ENCODE results near the gene TMEM250. TPM values are rescaled to one million over a fixed set of nuclear protein-coding genes. Genes with fewer than 3 reads are reported as not detected.

The TMEM250 gene
- polyA plus RNA-seq, 1 of the 3 experiments (the other 2 are of a cell fraction), result 25.9 TPM

GRCh38 chr9:136124976-136125692 lies 6.5 kb upstream of the TMEM250 start (continued):
- TF ChIP-seq ZBTB33 (IDR thresholded peaks at IDR 0.05; ENCODE audit: borderline replicate concordance, low read depth), result no peak
- TF ChIP-seq GATA2 (CRISPR knock-in tag; IDR thresholded peaks at IDR 0.05), result no peak
- TF ChIP-seq RCOR1 (IDR thresholded peaks at IDR 0.05; ENCODE audit: low read length), result no peak
- no peak for TF ChIP-seq TEAD4 (IDR thresholded peaks at IDR 0.05; ENCODE audit: borderline replicate concordance, insufficient read depth)
- no peak for TF ChIP-seq MXI1 (IDR thresholded peaks at IDR 0.05; ENCODE audit: low read depth, low read length)
- no peak for TF ChIP-seq RAD21 (IDR thresholded peaks at IDR 0.05; ENCODE audit: low read length)
- no peak for TF ChIP-seq USF2 (IDR thresholded peaks at IDR 0.05; ENCODE audit: borderline replicate concordance, low read depth, low read length)

GRCh38 chr9:136122425-136123383 lies 4.0 kb upstream of the TMEM250 start:
- Histone ChIP-seq H3K9me3 (no peaks in the 10 kb centered on the region), H3K79me2 (ENCODE audit: insufficient read depth) (peaks cover 15% of the 10 kb centered on the region), H3K27me3 (ENCODE audit: insufficient read depth) (peaks cover 5% of the 10 kb centered on the region), H3K4me1 (ENCODE audit: control insufficient read depth in 1 of 2, insufficient read depth in 2 of 2, low read depth in 1 of 2, low read length in 1 of 2) (peaks cover 0 to 11% of the 10 kb centered on the region in 2 experiments; a peak in 1 of 4 replicates), H4K20me1 (ENCODE audit: insufficient read depth) (no peaks in the 10 kb centered on the region), H3K4me2 (peak overlapping the region; percentile 37; the same call in 1 of the 2 replicates), H3K9ac (no peak overlapping the region), H2AFZ (ENCODE audit: low read depth) (no peak overlapping the region), H3K9me2 (no peaks in the 10 kb centered on the region), H3K27ac (ENCODE audit: low read depth in 2 of 2, low read length in 1 of 2) (no peak overlapping the region), H3K36me3 (replicated peaks in 1 of 2; ENCODE audit: control insufficient read depth in 1 of 2, insufficient read depth in 2 of 2, low read length in 1 of 2) (no peaks in the 10 kb centered on the region), H3F3A (replicated peaks; ENCODE audit: insufficient read depth) (peaks cover 6% of the 10 kb centered on the region), H3K4me3 (ENCODE audit: low read depth in 2 of 2, low read length in 1 of 2) (no peak overlapping the region; a peak in 1 of 4 replicates)
- CTCF ChIA-PET, result interaction anchor here (0.6 to 6.1 kb wide), 66 partner anchors 10 to 518 kb away, joined by 3 to 174 read pairs (median 4); partner anchors contain the start of genes NACC2 and UBAC1
- DNase-seq, result peak; percentile 93
- POLR2A ChIA-PET, result interaction anchor here (0.6 kb wide), 1 partner anchor 155 kb away, joined by 3 read pairs; no protein-coding TSS in a partner anchor
- 37% methylated on average over 32 of the region's 45 CpGs for WGBS (ENCODE audit: low lambda C conversion rate)
- TF ChIP-seq FOXM1 (IDR thresholded peaks at IDR 0.05; ENCODE audit: low read depth) (no peak), FOSL2 (IDR thresholded peaks at IDR 0.05; ENCODE audit: borderline replicate concordance, low read depth) (no peak), RAD21 (IDR thresholded peaks at IDR 0.05; ENCODE audit: low read length) (peak; percentile 98), CTCF (IDR thresholded peaks at IDR 0.05) (peak; percentile 94), CHD2 (IDR thresholded peaks at IDR 0.05; ENCODE audit: low read length, partially characterized antibody) (no peak), MAX (IDR thresholded peaks at IDR 0.05; ENCODE audit: low read depth) (no peak), SMC3 (IDR thresholded peaks at IDR 0.05; ENCODE audit: low read depth, low read length) (peak; percentile 99), REST (IDR thresholded peaks at IDR 0.05; ENCODE audit: low read depth, low read length) (peak; percentile 26; the same call in 1 of the 2 replicates), IRF3 (IDR thresholded peaks at IDR 0.05; ENCODE audit: low read depth, low read length) (no peak)

Data from SK-N-SH (cell line).